Medulla oblongata (tissue), 1 donor: ENCODE data around the gene ERO1A.
A peak's percentile ranks its signal among the peaks of the same experiment; 100 is the strongest.
"Not testable (repeated sequence)": the region's sequence is repeated elsewhere in the genome, so short reads cannot be mapped to it uniquely, and the experiment has no call there.

Experiments
- DNase-seq: peaks from one replicate; pipeline ENCODE4 v3.0.0-alpha.2; 2015; ENCODE audit errors: extremely low spot score

ERO1A gene, protein sequence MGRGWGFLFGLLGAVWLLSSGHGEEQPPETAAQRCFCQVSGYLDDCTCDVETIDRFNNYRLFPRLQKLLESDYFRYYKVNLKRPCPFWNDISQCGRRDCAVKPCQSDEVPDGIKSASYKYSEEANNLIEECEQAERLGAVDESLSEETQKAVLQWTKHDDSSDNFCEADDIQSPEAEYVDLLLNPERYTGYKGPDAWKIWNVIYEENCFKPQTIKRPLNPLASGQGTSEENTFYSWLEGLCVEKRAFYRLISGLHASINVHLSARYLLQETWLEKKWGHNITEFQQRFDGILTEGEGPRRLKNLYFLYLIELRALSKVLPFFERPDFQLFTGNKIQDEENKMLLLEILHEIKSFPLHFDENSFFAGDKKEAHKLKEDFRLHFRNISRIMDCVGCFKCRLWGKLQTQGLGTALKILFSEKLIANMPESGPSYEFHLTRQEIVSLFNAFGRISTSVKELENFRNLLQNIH

DNA sequence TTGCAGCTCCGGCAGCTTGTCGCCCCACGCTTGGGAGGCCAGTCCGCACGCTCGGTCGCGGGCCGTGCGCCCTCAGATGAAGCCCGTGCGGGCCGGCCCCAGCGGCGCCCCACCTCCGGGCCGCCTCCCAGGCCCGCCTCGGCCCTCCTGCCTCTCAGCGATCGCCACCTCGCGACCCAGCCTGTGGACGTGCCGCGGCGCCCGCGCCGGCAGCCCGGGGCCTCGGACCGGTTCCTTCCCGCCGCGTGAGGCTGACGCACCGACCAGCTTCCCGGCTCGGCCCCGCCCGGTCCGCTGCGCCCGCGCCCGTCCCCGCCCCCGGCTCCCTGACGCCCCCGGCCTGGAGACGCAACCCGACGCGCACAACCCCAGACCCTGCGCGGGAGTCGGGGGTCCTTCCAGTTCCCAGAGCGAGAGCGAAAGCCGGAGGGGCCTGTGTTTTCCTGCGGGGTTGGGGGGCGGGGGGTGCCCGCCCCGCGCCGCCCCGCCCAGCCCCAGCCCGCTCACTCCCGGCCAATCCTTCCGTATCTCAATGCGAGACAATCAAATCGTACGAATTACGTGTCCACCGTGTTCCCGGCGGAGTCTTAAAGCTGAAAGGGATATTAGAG lies at the start of gene ERO1A:
Gene ERO1A, minus strand, starts transcription at position 78 of the 611 bp plus-strand sequence. Its CDS starts 77 bp downstream, at position 1.
- peak; percentile 72 for DNase-seq

DNA sequence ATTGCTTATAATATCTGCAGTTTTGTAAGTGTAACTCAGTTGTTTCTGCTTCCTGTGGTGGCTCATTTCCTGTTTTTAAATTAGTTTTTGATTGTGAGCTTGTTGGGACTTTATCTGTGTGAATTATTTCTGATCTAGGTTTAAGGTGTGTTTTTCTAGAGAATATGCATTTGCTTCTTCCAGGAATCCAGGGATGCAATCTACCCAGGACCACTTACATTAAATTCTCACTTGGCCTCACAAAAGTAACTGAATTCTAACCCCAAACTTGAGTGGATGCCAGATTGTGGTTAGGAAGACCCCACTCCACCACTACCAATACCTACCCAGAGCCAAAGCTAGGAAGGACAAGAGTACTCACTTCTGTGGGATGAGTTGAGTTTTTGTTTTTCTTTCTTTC lies 46.5 kb upstream of the ERO1A start:
- DNase-seq: no peak

DNA sequence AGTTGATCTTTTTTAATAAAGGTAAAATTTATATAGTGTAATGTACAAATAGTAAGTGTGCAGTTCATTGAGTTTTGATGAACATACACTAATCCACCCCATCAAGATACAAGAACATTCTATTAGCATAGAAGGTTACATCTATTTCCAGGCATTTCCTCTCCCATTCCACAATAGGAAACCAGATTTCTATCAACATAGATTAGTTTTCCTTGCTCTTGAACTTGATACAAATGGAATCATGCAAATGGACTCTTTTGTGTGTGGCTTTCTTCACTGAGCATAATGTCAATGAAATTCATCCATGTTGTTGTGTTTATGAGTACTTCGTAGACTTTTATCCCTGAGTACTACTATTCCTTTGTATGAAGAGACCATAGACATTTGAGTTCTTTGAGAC lies 45.4 kb upstream of the ERO1A start:
- no peak for DNase-seq

DNA sequence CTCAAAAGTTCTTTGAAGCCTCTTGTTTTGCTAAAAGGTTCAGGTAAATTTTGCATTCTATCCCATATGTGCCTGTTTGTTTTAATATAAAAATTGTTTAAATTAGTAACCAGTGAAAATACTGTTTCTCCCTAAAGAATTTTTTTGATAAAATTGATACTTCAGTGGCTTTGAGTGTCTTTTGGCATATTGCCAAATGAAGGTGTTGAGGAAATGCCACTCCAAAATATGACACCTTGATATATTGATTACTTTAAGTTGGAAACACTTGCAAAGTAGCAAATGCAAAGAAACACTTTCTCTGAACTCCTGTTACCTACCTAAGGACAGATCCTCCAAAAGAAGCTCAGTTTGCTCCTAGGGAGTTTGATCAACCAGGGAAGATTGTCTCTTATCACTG lies 43.1 kb upstream of the ERO1A start:
- DNase-seq: no peak

DNA sequence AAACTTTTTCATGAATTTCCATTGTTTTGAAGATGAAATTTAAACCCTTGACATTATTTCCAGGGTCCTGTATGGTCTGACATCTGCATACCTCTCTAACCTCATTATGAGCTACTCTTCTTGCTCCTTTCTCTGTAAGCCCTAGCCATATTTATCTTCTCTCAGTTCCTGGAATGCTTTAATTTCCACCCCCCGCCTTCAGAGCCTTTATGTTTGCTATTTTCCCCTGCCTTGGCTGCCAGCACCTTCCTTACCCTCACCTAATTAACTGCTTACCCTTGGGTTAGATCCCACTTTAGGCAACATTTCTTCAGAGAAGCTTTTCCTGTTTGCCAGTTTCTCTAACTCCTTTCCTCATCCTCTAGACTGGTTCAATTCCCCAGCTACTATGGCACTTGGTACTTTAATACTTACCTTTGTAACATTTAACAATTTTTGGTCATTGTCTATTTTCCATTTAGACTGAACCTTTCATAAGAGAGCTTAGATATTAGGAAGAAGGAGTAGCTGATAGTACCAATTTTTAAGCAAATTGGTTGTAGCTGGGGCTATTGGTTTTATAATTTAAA lies 40.6 kb upstream of the ERO1A start:
- no peak for DNase-seq

DNA sequence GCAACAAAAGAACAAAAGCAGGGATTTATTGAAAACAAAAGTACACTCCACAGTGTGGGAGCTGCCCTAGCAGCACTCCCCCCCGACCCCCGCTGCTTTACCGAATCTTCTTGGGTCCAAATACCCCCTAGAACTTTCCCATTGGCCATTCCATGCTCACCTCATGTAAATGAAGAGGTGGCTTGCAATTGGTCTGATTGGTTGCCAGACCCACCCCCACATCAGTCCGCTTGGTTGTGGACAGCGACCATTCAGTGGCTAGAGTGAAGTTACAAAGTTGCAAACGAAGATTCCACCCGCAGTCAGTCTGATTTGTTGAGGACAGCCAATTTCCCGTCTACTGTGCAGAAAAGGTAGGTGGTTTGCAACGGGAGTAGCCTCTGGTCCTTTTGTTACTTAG lies 38.5 kb upstream of the ERO1A start:
- no peak for DNase-seq

DNA sequence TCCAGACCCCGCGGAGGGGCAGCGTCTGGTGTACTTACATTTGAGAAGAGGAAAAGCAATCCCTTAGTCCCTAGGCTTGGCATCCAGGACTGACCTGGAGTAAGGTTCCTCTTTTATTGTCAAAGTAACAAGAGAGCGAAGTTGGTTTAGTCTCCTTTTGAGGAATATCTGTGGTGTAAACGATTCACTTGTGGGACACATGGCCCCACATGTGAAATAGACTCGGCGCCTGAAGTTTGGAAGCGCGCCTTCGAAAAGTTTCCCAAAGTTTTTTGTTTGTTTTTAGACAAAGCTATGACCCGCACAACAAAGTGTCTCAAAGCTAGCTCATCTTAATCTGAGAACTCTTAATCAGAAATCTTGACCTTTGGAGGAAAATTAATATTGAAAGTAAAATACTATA lies 35.4 kb upstream of the ERO1A start:
- DNase-seq: peak; percentile 24

DNA sequence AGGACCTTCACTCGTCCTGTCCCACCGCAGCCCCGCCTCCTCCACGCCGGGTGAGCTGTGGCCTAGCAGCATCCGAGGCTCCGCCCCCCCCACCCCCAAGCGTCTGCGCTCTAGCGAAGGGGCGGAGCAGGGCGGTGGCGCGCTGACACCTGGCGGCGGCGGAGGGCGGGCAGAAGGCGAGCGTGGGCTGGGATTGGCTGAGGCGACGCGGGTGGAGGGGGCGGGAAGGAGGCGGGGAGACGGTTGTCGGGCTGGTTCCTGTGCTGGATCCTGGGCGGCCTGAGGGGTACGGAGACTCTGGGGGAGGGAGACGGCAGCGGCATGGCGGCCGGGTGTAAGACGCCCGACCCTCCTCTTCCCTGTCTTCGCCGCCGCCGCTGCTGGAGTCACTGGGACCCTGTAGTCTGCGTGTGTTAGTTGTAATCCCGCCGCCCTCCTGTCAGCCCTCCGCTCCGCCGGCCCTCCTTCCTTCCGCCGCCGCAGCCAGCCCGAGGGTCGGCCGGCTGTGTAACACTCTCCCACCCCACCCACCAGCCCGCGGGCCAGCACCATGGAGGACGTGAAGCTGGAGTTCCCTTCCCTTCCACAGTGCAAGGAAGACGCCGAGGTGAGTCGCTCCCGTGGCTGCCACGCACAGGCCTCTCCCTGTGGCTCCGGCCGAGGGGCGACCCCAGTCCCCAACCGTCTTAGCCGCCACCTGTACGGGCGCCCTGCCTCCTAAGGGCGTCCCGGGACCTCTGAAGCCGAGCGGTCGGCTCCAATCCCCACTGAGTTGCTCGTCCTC lies 34.8 kb upstream of the ERO1A start, which contains the start of gene STYX:
Gene STYX, plus strand, starts transcription at position 242 of the 784 bp plus-strand sequence. Its CDS starts 309 bp downstream, at position 551.
- peak; percentile 97 for DNase-seq

DNA sequence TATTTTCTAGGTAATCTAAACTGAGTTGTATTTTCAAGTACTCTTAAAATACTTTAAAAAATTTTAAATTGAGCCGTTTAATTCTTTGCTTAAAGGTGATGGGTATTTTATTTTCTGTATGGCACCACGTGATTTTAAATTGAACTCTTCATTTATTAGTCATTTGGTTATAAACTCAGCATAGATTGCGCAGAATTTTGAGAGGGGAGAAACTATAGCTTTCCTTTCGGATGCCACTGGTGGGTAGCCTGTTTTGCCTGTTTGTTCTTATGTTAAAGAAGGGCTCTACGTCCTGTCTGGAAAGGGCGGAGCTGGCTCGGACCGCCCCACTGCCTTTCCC lies 34.2 kb upstream of the ERO1A start:
- DNase-seq: no peak

DNA sequence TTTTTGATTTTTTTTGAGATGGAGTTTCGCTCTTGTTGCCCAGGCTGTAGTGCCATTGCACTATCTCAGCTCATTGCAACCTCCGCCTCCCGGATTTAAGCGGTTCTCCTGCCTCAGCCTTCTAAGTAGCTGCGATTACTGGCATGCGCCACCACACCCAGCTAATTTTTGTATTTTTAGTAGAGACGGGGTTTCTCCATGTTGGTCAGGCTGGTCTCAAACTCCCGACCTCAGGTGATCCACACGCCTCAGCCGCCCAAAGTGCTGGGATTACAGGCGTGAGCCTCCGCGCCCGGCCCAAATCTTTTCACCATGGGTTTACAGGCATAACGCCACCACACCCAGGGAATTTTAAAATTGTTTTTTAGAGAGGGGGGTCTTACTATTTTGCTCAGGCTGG lies 33.7 kb upstream of the ERO1A start:
- not testable (repeated sequence) for DNase-seq

DNA sequence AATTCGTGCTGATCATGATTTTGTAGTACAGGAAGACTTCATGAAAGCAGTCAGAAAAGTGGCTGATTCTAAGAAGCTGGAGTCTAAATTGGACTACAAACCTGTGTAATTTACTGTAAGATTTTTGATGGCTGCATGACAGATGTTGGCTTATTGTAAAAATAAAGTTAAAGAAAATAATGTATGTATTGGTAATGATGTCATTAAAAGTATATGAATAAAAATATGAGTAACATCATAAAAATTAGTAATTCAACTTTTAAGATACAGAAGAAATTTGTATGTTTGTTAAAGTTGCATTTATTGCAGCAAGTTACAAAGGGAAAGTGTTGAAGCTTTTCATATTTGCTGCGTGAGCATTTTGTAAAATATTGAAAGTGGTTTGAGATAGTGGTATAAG lies 32.2 kb upstream of the ERO1A start:
- not testable (repeated sequence) for DNase-seq

DNA sequence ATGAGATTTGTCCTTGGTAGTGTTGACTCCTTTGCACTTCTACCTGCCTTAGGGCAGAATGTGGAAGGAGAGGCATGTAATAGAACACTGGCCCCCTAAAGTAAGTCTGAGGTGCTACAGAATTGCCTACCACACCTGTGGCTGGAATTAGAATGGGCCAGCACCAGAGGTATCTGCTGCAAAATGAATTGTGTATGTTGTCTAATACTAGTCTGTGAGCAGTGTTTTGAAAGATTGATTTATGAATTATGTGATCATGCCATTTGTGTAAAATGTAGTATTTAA lies 28.9 kb upstream of the ERO1A start:
- no peak for DNase-seq

DNA sequence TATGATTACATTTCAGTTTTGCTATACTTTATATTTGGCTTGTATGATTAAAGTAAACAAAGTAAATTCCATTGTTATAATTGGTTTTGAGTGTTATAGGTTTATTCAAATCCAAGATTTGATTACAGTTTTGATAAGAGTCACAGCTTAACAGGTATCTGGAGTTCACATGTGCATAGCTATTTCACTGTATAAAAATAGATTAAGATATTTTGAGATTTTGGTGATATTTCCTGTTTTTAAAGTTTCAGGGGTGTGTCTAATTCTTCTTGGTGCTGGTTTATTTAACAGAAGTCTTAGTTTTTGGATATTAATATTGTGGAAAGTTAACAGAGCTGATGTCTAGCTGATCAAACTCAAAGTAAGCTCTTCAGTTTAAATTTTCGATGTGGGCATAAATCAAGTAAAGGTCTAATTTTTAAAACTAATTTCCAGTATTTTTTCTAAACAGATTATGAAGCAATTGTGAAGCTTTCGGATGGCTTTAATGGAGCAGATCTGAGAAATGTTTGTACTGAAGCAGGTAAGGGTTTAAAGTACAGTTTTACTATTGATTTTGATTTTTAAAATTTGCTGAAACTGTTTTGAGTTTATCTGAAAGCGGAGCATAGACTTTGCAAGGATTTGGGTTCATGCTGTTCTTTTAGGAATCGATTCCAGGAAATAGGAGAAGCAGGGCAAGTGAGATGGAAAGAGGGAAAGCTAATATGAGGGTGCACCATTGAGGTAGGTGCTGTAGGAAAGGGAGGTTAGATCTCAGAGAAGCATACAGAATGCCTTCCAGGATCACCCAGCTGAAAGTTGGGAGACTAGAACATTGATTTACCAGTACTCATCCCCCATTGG lies 28.4 kb upstream of the ERO1A start:
- DNase-seq: no peak

DNA sequence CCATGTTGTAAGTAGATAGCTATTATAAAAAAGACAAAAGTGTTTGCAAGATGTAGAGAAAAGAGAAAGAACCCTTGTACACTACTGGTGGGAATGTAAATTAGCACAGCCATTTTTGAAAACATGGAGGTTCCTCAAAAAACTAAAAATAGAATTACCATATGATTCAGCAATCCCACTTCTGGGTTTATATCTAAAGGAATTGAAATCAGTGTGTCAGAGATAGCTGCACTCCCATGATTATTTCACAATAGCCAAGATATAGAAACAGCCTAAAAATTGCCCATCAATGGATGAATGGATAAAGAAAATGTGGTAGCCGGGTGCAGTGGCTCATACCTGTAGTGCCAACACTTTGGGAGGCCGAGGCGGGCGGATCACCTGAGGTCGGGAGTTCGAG lies 20.8 kb upstream of the ERO1A start:
- no peak for DNase-seq

DNA sequence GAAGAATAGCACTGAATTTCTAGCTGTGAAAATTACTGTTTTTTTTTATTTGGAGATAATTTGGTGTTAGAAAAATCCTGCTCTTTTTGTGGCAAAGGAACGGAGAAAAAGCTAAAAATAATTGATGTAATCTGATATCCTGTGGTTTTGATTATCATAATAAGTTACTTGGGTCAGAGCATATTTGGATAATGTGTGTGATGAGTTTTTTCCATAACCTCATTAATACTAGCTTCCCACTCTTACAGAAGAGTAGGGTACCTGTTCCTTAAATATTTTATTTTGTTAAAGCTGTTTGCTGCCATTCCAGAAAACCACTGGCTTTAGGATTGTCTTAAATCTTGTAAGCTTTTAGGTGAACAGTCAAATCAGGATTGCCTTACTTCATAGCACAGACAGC lies 16.3 kb upstream of the ERO1A start:
- no peak for DNase-seq

DNA sequence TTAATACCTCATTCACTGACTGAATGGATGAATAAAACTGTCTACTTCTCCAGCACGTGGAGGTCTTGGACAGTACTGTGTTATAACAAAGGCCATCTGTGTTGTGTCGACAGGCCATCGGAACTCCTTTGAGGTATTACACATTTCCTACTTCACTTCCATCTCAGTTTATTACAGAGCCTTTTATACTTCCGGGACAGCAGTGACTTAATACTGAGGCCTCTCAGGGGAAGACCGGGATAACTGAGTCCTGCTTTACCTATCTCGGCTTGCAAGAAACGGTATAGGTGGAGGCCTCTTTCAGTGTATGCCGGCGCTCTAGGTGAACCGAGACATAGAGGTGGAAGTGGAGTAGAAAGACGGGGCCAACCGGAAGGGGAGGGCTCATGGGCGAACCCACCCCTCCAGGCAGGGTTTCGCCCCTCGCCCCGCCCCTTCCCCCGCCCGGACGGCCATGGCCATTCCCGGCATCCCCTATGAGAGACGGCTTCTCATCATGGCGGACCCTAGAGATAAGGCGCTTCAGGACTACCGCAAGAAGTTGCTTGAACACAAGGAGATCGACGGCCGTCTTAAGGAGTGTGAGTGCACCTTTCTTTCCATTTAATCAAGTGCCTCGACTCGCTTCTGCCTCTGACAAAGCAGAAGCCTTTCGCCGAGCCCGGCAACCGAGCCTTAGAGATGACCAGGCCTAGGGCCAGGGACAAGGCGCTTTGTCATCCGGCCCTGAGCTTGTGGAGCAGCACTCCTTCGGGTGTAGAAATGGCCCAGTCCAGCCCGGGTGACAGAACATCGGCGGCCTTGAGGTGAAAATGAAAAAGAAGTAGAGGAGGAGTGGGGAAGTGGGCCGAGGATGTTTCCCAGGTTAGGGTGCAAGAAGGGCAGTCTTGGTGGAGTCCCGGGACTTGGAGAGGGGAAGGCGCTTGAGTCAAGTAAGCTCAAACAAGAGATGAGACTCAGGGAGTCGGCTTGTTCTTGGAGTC lies 11.7 kb upstream of the ERO1A start, which contains the start of gene PSMC6:
Gene PSMC6, plus strand, starts transcription at position 477 of the 983 bp plus-strand sequence. Its CDS starts 20 bp downstream, at position 497.
- peak; percentile 96 for DNase-seq

DNA sequence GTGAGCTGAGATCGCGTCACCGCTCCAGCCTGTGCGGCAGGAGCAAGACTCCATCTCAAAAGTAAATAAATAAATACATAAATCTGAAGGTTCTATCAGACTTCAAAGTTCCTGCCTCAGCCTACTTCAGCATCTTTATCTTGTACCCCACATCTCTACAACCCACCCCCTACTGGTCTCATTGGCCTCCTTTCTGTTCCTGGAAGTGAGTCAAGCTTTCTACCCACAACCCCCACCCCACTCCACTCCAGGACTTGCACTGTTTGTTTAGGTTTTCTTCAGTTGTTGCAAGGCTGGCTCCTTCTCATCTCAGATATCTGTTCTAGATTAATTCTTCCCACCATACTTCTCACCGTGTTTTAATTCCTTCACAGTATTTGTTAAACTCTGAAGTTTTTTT lies 10.9 kb upstream of the ERO1A start:
- DNase-seq: no peak

DNA sequence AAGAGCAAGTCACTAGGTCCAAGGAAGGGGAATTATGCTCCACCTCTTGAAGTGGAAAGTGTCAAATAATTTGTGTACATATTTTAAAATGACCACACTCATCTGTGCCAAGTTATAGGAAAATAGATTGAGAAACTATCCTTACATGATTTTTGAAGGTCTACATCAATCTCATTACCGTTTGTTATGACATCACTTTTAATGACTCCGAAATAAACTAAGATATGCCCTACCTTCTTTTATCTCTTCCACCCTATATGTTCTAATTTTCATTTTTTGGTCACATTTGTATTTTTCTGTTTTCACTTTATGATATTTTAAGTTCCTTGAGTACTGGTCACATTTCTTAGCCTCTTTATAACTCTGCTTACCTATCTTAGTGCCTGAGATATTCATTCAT lies 8.3 kb upstream of the ERO1A start:
- no peak for DNase-seq

DNA sequence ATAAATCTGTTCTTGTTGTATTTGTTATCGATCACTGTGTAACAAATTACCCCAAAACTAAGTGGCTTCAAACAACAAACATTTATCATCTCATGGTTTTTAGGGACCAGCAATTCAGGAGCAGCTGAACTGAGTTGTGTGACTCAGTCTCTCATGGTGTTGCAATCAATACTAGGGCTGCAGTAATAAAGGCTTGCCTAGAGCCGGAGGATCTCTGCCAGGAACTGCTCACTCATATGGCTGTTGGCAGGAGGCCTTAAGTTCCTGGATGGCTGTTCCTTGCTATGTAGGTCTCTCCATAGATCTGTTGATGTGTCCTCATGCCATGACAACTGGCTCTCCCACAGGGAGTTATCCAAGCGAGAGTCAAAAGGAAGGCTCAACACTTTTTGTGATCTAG lies 7.9 kb upstream of the ERO1A start:
- no peak for DNase-seq

DNA sequence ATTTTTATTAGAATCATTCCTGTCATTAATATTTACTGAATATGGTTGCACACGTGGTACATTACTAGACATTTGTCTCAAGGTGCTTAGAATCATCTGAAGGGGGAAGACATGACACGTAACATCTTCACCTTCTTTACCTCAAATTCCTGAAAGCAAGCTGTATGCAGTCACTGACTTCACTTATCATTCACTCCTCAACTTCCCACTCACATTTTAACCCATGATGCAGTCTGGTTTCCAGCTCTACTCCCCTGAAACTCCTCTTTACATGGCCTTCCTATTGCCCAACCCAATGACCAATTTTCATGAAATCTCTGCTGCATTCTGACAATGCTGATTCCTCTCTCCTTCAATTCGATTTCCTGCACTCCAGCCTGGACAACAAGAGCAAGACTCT lies 5.9 kb upstream of the ERO1A start:
- DNase-seq: no peak
